H9 (cell line): ENCODE results near the gene TMTC2. TPM values are rescaled to one million over a fixed set of nuclear protein-coding genes. Genes with fewer than 3 reads are reported as not detected.

ENCODE experiments used
- DNase-seq: peaks from one replicate; pipeline ENCODE4 v3.0.0-alpha.2; 2017
- H2AFZ ChIP-seq: one replicate; pipeline ENCODE4 v1.6.1; 2013; ENCODE audit warnings: mild to moderate bottlenecking, low read length, control low read depth, moderate library complexity
- H2AK5ac ChIP-seq: 2 replicates; pipeline ENCODE4 v1.6.1; 2013; ENCODE audit warnings: low read length, control low read depth, mixed read lengths; ENCODE audit not compliant: insufficient read length
- H2BK120ac ChIP-seq: one replicate; pipeline ENCODE4 v1.6.1; 2013; ENCODE audit warnings: low read depth, mild to moderate bottlenecking, low read length, control low read depth, inconsistent platforms; ENCODE audit not compliant: poor library complexity, severe bottlenecking
- H2BK12ac ChIP-seq: 2 replicates; pipeline ENCODE4 v1.6.1; 2013; ENCODE audit warnings: low read length, control low read depth, mixed read lengths, low read depth; ENCODE audit not compliant: insufficient read length
- H2BK15ac ChIP-seq: 2 replicates; pipeline ENCODE4 v1.6.1; 2013; ENCODE audit warnings: low read depth, low read length, control low read depth
- H2BK20ac ChIP-seq: one replicate; pipeline ENCODE4 v1.6.1; 2013; ENCODE audit warnings: low read depth, mild to moderate bottlenecking, low read length, control low read depth, inconsistent platforms; ENCODE audit not compliant: poor library complexity, severe bottlenecking
- H2BK5ac ChIP-seq: 2 replicates; pipeline ENCODE4 v1.6.1; 2013; ENCODE audit warnings: low read length, control low read depth, mixed read lengths; ENCODE audit not compliant: insufficient read length
- H3K14ac ChIP-seq: 2 replicates; pipeline ENCODE4 v1.6.1; 2013; ENCODE audit warnings: low read length, control low read depth; ENCODE audit not compliant: insufficient read depth
- H3K18ac ChIP-seq: 2 replicates; pipeline ENCODE4 v1.6.1; 2013; ENCODE audit warnings: low read depth, mild to moderate bottlenecking, mixed read lengths, low read length, control low read depth; ENCODE audit not compliant: insufficient read length
- H3K23ac ChIP-seq: 2 replicates; pipeline ENCODE4 v1.6.1; 2013; ENCODE audit warnings: low read length, control low read depth, mixed read lengths, low read depth; ENCODE audit not compliant: insufficient read length
- H3K23me2 ChIP-seq: 2 replicates; pipeline ENCODE4 v1.6.1; 2013; ENCODE audit warnings: low read depth, mild to moderate bottlenecking, mixed read lengths, low read length, control low read depth; ENCODE audit not compliant: insufficient read length, poor library complexity, severe bottlenecking
- H3K27ac ChIP-seq: 2 replicates; pipeline ENCODE4 v1.5.1; 2013; ENCODE audit warnings: low read length, control low read depth, mixed read lengths, low read depth; ENCODE audit not compliant: insufficient read length
- H3K27me3 ChIP-seq: 2 replicates; pipeline ENCODE4 v1.6.1; 2013; ENCODE audit warnings: low read length, control low read depth, inconsistent platforms; ENCODE audit not compliant: insufficient read depth
- H3K4ac ChIP-seq: 2 replicates; pipeline ENCODE4 v1.6.1; 2013; ENCODE audit warnings: low read depth, mild to moderate bottlenecking, control low read depth, inconsistent platforms, low read length, moderate library complexity
- H3K4me1 ChIP-seq: 2 replicates; pipeline ENCODE4 v1.6.1; 2013; ENCODE audit warnings: low read length, control low read depth, inconsistent platforms; ENCODE audit not compliant: insufficient read depth
- H3K4me2 ChIP-seq: 2 replicates; pipeline ENCODE4 v1.6.1; 2013; ENCODE audit warnings: low read length, control low read depth, mixed read lengths; ENCODE audit not compliant: insufficient read length, insufficient read depth
- H3K56ac ChIP-seq: 2 replicates; pipeline ENCODE4 v1.6.1; 2013; ENCODE audit warnings: low read depth, mild to moderate bottlenecking, mixed read lengths, low read length, control low read depth; ENCODE audit not compliant: insufficient read length
- H3K79me1 ChIP-seq: 2 replicates; pipeline ENCODE4 v1.6.1; 2013; ENCODE audit warnings: low read depth, mild to moderate bottlenecking, moderate library complexity, low read length, control low read depth, inconsistent platforms; ENCODE audit not compliant: insufficient read depth, poor library complexity, severe bottlenecking
- H3K79me2 ChIP-seq: 2 replicates; pipeline ENCODE4 v1.6.1; 2013; ENCODE audit warnings: low read length, control low read depth, inconsistent platforms; ENCODE audit not compliant: insufficient read depth
- H3K9ac ChIP-seq: 2 replicates; pipeline ENCODE4 v1.6.1; 2013; ENCODE audit warnings: low read length, control low read depth, mixed read lengths; ENCODE audit not compliant: insufficient read length; ENCODE audit errors: extremely low read depth
- H3K9me3 ChIP-seq: one replicate; pipeline ENCODE4 v1.6.1; 2013; ENCODE audit warnings: low read depth, low read length, inconsistent platforms; ENCODE audit not compliant: control insufficient read depth
- H3T11ph ChIP-seq: one replicate; pipeline ENCODE4 v1.6.1; 2013; ENCODE audit warnings: mild to moderate bottlenecking, low read length, control low read depth, inconsistent platforms
- H4K20me1 ChIP-seq: one replicate; pipeline ENCODE4 v1.6.1; 2013; ENCODE audit not compliant: control insufficient read depth, insufficient read length, insufficient read depth
- H4K5ac ChIP-seq: 2 replicates; pipeline ENCODE4 v1.6.1; 2013; ENCODE audit warnings: low read depth, mild to moderate bottlenecking, mixed read lengths, low read length, control low read depth; ENCODE audit not compliant: insufficient read length
- H4K8ac ChIP-seq: replicated peaks from 2 replicates; pipeline ENCODE4 v1.6.1; 2013; ENCODE audit warnings: low read length, control low read depth, mixed read lengths, low read depth; ENCODE audit not compliant: insufficient read length
- H4K91ac ChIP-seq: 2 replicates; pipeline ENCODE4 v1.6.1; 2013; ENCODE audit warnings: low read depth, mild to moderate bottlenecking, moderate library complexity, mixed read lengths, low read length, control low read depth; ENCODE audit not compliant: insufficient read length
- H3K27ac Mint-ChIP-seq, 3 experiments: 2 replicates in 2 of 3; 3 replicates in 1 of 3; pipeline ENCODE4 v1.8.0; 2020 to 2021; ENCODE audit warnings: mixed read lengths in 3 of 3, mild to moderate bottlenecking in 1 of 3, moderate library complexity in 1 of 3
- H3K27me3 Mint-ChIP-seq: 2 replicates; pipeline ENCODE4 v1.8.0; 2021; ENCODE audit warnings: low read depth, mild to moderate bottlenecking, moderate library complexity, mixed read lengths
- H3K36me3 Mint-ChIP-seq, 3 experiments: 2 replicates in 2 of 3; 3 replicates in 1 of 3; pipeline ENCODE4 v1.8.0; 2020 to 2021; ENCODE audit warnings: low read depth in 3 of 3, mixed read lengths in 3 of 3; ENCODE audit not compliant: insufficient read depth in 1 of 3
- H3K4me1 Mint-ChIP-seq, 2 experiments: 2 replicates each; pipeline ENCODE4 v1.8.0; 2020; ENCODE audit warnings: mixed read lengths in 2 of 2
- H3K4me3 Mint-ChIP-seq, 2 experiments: 2 replicates in 1 of 2; 3 replicates in 1 of 2; pipeline ENCODE4 v1.8.0; 2020 to 2021; ENCODE audit warnings: mild to moderate bottlenecking in 2 of 2, mixed read lengths in 2 of 2, moderate library complexity in 1 of 2
- H3K9me3 Mint-ChIP-seq, 2 experiments: 2 replicates in 1 of 2; 3 replicates in 1 of 2; pipeline ENCODE4 v1.8.0; 2020; ENCODE audit warnings: mild to moderate bottlenecking in 2 of 2, mixed read lengths in 2 of 2, moderate library complexity in 1 of 2
- WGBS: extraction: QIAGEN DNeasy Blood & Tissue Kit; methylation state at CpG from one replicate; pipeline ENCODE4 v1.1.7; 2013; ENCODE audit warnings: missing lambda C conversion rate, low lambda C conversion rate, mixed read lengths; ENCODE audit not compliant: insufficient read length; ENCODE audit errors: extremely low coverage; 5-methylcytosine and 5-hydroxymethylcytosine counted together
- total RNA-seq: library from RNA; stranded (reverse); gene quantifications from 2 replicates; pipeline ENCODE4 v1.2.1, GENCODE V29; 2021
- TF ChIP-seq, protein P1 (sequence below): fragments of 200-600 bp; sonication (generic); conservative IDR thresholded peaks from 3 replicates; pipeline ENCODE4 v1.8.0; 2021; ENCODE audit warnings: antibody characterized with exemption, mild to moderate bottlenecking

The TMTC2 gene
- total RNA-seq, 1 experiment from 2014 or later = 3.1 TPM

DNA sequence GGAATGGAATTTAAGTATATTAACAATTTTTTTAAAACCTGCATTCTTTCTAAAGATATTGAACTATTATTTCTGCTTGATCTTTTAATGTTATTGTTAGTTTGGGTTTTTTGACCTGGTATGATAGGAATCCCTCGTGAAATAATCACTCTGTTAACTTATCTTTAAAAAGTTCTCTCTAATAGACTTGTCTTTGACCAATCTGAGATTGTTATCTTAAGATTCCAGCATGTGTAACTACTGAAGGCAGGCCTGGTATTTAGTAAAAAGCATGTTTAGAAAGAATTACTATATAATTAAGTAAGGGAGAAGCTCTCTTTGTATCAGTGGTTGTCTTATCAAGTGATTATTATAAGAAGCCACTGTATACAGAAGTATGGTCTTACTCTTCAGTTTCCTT, 4.8 kb downstream of the TMTC2 start:
- no peak overlapping the region for H3K23ac ChIP-seq
- H3K27me3 ChIP-seq = no peaks in the 10 kb centered on the region
- H4K20me1 ChIP-seq = no peaks in the 10 kb centered on the region
- no peak overlapping the region for H3K56ac ChIP-seq
- peaks cover 9% of the 10 kb centered on the region for H3K23me2 ChIP-seq
- no peak overlapping the region for H2BK15ac ChIP-seq
- Mint-ChIP-seq H3K4me1 (peaks cover 17 to 19% of the 10 kb centered on the region in 2 experiments), H3K27ac (no peak overlapping the region), H3K4me3 (no peak overlapping the region), H3K9me3 (no peaks in the 10 kb centered on the region), H3K27me3 (peaks cover 7% of the 10 kb centered on the region), H3K36me3 (peaks cover 0 to 11% (median 4%) of the 10 kb centered on the region in 3 experiments; a peak in 3 of 7 replicates)
- no CpG with 5 or more reads among the region's 1 CpG for WGBS
- no peak overlapping the region for H4K8ac ChIP-seq
- H2BK20ac ChIP-seq = no peak overlapping the region
- H2AFZ ChIP-seq = no peak overlapping the region
- no peak overlapping the region for H3K4me2 ChIP-seq
- H3K4ac ChIP-seq = no peak overlapping the region
- H2BK5ac ChIP-seq = no peak overlapping the region
- no peaks in the 10 kb centered on the region for H3K9me3 ChIP-seq
- H2BK120ac ChIP-seq = no peak overlapping the region
- H2BK12ac ChIP-seq = no peak overlapping the region
- no peaks in the 10 kb centered on the region for H3K79me1 ChIP-seq
- H3K18ac ChIP-seq = no peak overlapping the region
- H2AK5ac ChIP-seq = no peak overlapping the region
- no peak overlapping the region for H4K91ac ChIP-seq
- H3K14ac ChIP-seq = no peak overlapping the region
- TF ChIP-seq, protein P1, sequence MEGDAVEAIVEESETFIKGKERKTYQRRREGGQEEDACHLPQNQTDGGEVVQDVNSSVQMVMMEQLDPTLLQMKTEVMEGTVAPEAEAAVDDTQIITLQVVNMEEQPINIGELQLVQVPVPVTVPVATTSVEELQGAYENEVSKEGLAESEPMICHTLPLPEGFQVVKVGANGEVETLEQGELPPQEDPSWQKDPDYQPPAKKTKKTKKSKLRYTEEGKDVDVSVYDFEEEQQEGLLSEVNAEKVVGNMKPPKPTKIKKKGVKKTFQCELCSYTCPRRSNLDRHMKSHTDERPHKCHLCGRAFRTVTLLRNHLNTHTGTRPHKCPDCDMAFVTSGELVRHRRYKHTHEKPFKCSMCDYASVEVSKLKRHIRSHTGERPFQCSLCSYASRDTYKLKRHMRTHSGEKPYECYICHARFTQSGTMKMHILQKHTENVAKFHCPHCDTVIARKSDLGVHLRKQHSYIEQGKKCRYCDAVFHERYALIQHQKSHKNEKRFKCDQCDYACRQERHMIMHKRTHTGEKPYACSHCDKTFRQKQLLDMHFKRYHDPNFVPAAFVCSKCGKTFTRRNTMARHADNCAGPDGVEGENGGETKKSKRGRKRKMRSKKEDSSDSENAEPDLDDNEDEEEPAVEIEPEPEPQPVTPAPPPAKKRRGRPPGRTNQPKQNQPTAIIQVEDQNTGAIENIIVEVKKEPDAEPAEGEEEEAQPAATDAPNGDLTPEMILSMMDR = no peak
- H3K79me2 ChIP-seq = no peaks in the 10 kb centered on the region
- H3K4me1 ChIP-seq = no peaks in the 10 kb centered on the region
- no peak overlapping the region for H3K9ac ChIP-seq
- DNase-seq = no peak
- H4K5ac ChIP-seq = no peak overlapping the region
- H3K27ac ChIP-seq = no peak overlapping the region
- H3T11ph ChIP-seq = no peak overlapping the region
